ENCODE measurements around the gene TEX13A.

The TEX13A gene

GRCh38 chrX:105173071-105173470 lies 47.4 kb downstream of the TEX13A start:
- Histone ChIP-seq H3K27me3 (replicated peaks) (no peaks in the 10 kb centered on the region), H3K27ac (no peak overlapping the region), H3K4me3 (ENCODE audit: low read depth, low read length) (no peak overlapping the region), H3K36me3 (replicated peaks) (no peaks in the 10 kb centered on the region)
- in situ Hi-C loops (cut with HindIII; ENCODE audit: low pct_ligation_motif_present, low sequenced_read_pairs): no loop called here
- no peak for DNase-seq
- no peak for TF ChIP-seq CTCF (IDR thresholded peaks at IDR 0.05; ENCODE audit: low read depth, low read length, missing control alignments)
